HCT116 (cell line): ENCODE measurements around the gene DUS3L. TPM values are rescaled to one million over a fixed set of nuclear protein-coding genes. Genes with fewer than 3 reads are reported as not detected.

Source experiments
- ATAC-seq: fragments of 200-7000 bp; cut with Tn5 transposase; 2 replicates; pipeline ENCODE4 v1.9.1; 2020; ENCODE audit warnings: mild to moderate bottlenecking, moderate library complexity
- BruUV-seq: library from RNA; stranded (reverse); fragments of 400-500 nt; replicated peaks from 2 replicates; lab custom pipeline; 2021; lab: Mats Ljungman, UMichigan
- CTCF ChIA-PET: fragments of 300-600 bp; sonication (Branson Sonifier 250); formaldehyde crosslinking; loops from one replicate; lab custom pipeline; 2021; ENCODE audit warnings: antibody characterized with exemption; lab: Charles Lee
- POLR2A ChIA-PET: fragments of 300-600, 350-600 bp; sonication (Branson Sonifier 250); formaldehyde crosslinking; loops from one replicate; lab custom pipeline; 2021; ENCODE audit warnings: antibody characterized with exemption; lab: Charles Lee
- RAD21 ChIA-PET, 2 experiments: fragments of 300-600 bp; sonication (Branson Sonifier 250); formaldehyde crosslinking; loops; one replicate each; lab custom pipeline; 2023; ENCODE audit warnings: low total read pairs in 2 of 2; ENCODE audit not compliant: uncharacterized antibody in 2 of 2, unreplicated experiment in 2 of 2, low non-redundant PET in 1 of 2; lab: Charles Lee
- DNase-seq: peaks from one replicate; pipeline ENCODE4 v3.0.0-alpha.2; 2010; ENCODE audit warnings: low read depth, low spot score
- H2AFZ ChIP-seq: fragments of 200-600 bp; shearing (Covaris generic), sonication (generic); 2 replicates; pipeline ENCODE4 v1.6.1; 2017; ENCODE audit warnings: low read depth, mixed run types, mixed read lengths, antibody characterized with exemption, low read length; ENCODE audit not compliant: poor library complexity, severe bottlenecking
- H3K27ac ChIP-seq: 2 replicates; pipeline ENCODE4 v1.5.1; 2012; ENCODE audit warnings: low read depth, low read length
- H3K27me3 ChIP-seq: fragments of 200-600 bp; sonication (generic); 2 replicates; pipeline ENCODE4 v1.6.1; 2016; ENCODE audit warnings: mixed run types, low read length, mixed read lengths; ENCODE audit not compliant: insufficient read depth
- H3K36me3 ChIP-seq, 2 experiments: fragments of 200-500 bp in 1 of 2; fragments of 200-600 bp in 1 of 2; sonication (Bioruptor generic) in 1 of 2; sonication (generic) in 1 of 2; 2 replicates each; pipeline versions ENCODE4 v1.5.1 to v1.6.1; 2014 to 2016; ENCODE audit warnings: low read length in 2 of 2, inconsistent platforms in 1 of 2, mixed read lengths in 1 of 2, mixed run types in 1 of 2; ENCODE audit not compliant: insufficient read depth in 2 of 2, control insufficient read depth in 1 of 2
- H3K4me1 ChIP-seq, 2 experiments: fragments of 200-600 bp in 1 of 2; sonication (generic) in 1 of 2; 2 replicates each; pipeline versions ENCODE4 v1.5.1 to v1.6.1; 2012 to 2017; ENCODE audit warnings: low read length in 2 of 2, inconsistent platforms in 1 of 2, mild to moderate bottlenecking in 1 of 2, mixed read lengths in 1 of 2, mixed run types in 1 of 2, moderate library complexity in 1 of 2; ENCODE audit not compliant: insufficient read depth in 2 of 2, control insufficient read depth in 1 of 2
- H3K4me2 ChIP-seq: fragments of 200-600 bp; sonication (generic); 2 replicates; pipeline ENCODE4 v1.6.1; 2017; ENCODE audit warnings: mixed run types, low read length, mixed read lengths
- H3K4me3 ChIP-seq, 2 experiments: fragments of 200-600 bp in 1 of 2; sonication (generic) in 1 of 2; replicated peaks in 1 of 2; 2 replicates each; pipeline ENCODE4 v1.5.1; 2011 to 2016; ENCODE audit warnings: low read length in 2 of 2, control low read depth in 1 of 2, low read depth in 1 of 2, mild to moderate bottlenecking in 1 of 2, mixed read lengths in 1 of 2, mixed run types in 1 of 2
- H3K79me2 ChIP-seq: fragments of 200-600 bp; sonication (generic); 2 replicates; pipeline ENCODE4 v1.6.1; 2017; ENCODE audit warnings: mild to moderate bottlenecking, mixed run types, low read length, moderate library complexity, mixed read lengths; ENCODE audit not compliant: insufficient read depth
- H3K9ac ChIP-seq: fragments of 200-600 bp; sonication (generic); 2 replicates; pipeline ENCODE4 v1.6.1; 2016; ENCODE audit warnings: low read length, mixed read lengths
- H3K9me2 ChIP-seq: fragments of 200-600 bp; sonication (generic), shearing (Covaris generic); 2 replicates; pipeline ENCODE4 v1.6.1; 2017; ENCODE audit warnings: mixed run types, mild to moderate bottlenecking, moderate library complexity; ENCODE audit not compliant: insufficient read depth
- H3K9me3 ChIP-seq, 2 experiments: fragments of 200-500 bp in 1 of 2; fragments of 200-600 bp in 1 of 2; sonication (Bioruptor generic) in 1 of 2; sonication (generic) in 1 of 2; 2 replicates each; pipeline ENCODE4 v1.6.1; 2014 to 2017; ENCODE audit warnings: low read length in 2 of 2, mixed read lengths in 2 of 2, inconsistent platforms in 1 of 2, low read depth in 1 of 2, mild to moderate bottlenecking in 1 of 2, mixed run types in 1 of 2, moderate library complexity in 1 of 2; ENCODE audit not compliant: control insufficient read depth in 1 of 2, insufficient read depth in 1 of 2
- H4K20me1 ChIP-seq: fragments of 200-600 bp; sonication (generic), shearing (Covaris generic); 2 replicates; pipeline ENCODE4 v1.6.1; 2017; ENCODE audit warnings: mixed run types, mild to moderate bottlenecking, moderate library complexity; ENCODE audit not compliant: insufficient read depth
- CBX3 ChIP-seq: IDR thresholded peaks from 2 replicates; pipeline ENCODE4 v1.6.1; 2012; ENCODE audit warnings: low read depth
- CEBPB ChIP-seq: IDR thresholded peaks from 2 replicates; pipeline ENCODE4 v1.6.1; 2012; ENCODE audit warnings: low read depth
- ELF1 ChIP-seq: IDR thresholded peaks from 2 replicates; pipeline ENCODE4 v1.6.1; 2012; ENCODE audit warnings: low read depth, borderline replicate concordance
- EZH2 ChIP-seq: fragments of 200-600 bp; sonication (generic); IDR thresholded peaks from 2 replicates; pipeline ENCODE4 v1.6.1; 2017; ENCODE audit warnings: antibody characterized with exemption, mixed run types
- EZH2phosphoT487 ChIP-seq: fragments of 200-600 bp; IDR thresholded peaks from 2 replicates; pipeline ENCODE4 v1.6.1; 2018; ENCODE audit warnings: antibody characterized with exemption, borderline replicate concordance
- FOSL1 ChIP-seq: IDR thresholded peaks from 2 replicates; pipeline ENCODE4 v1.6.1; 2012; ENCODE audit warnings: low read depth
- POLR2AphosphoS5 ChIP-seq: IDR thresholded peaks from 2 replicates; pipeline ENCODE4 v1.6.1; 2011; ENCODE audit warnings: mild to moderate bottlenecking, low read depth, low read length, moderate library complexity
- SIN3A ChIP-seq: IDR thresholded peaks from 2 replicates; pipeline ENCODE4 v1.6.1; 2012; ENCODE audit warnings: low read depth
- SP1 ChIP-seq: IDR thresholded peaks from 2 replicates; pipeline ENCODE4 v1.6.1; 2012; ENCODE audit warnings: low read depth
- SRF ChIP-seq: IDR thresholded peaks from 2 replicates; pipeline ENCODE4 v1.6.1; 2012; ENCODE audit warnings: low read depth
- TCF7L2 ChIP-seq: IDR thresholded peaks from 2 replicates; pipeline ENCODE4 v1.7.0; 2011; ENCODE audit warnings: borderline replicate concordance, inconsistent platforms; ENCODE audit not compliant: insufficient read depth, insufficient read length; ENCODE audit errors: extremely low read depth
- YY1 ChIP-seq: IDR thresholded peaks from 2 replicates; pipeline ENCODE4 v1.6.1; 2011; ENCODE audit warnings: low read length, low read depth, moderate library complexity, mild to moderate bottlenecking; ENCODE audit not compliant: insufficient replicate concordance; ENCODE audit errors: extremely low read depth
- ZBTB33 ChIP-seq: IDR thresholded peaks from 2 replicates; pipeline ENCODE4 v1.6.1; 2011; ENCODE audit warnings: mild to moderate bottlenecking, low read length, moderate library complexity; ENCODE audit not compliant: insufficient replicate concordance; ENCODE audit errors: extremely low read depth
- ZNF274 ChIP-seq: fragments of 200-500 bp; sonication (Bioruptor generic); IDR thresholded peaks from 2 replicates; pipeline ENCODE4 v1.6.1; 2014; ENCODE audit warnings: mild to moderate bottlenecking, low read depth, low read length, inconsistent platforms
- intact Hi-C: fragments of 100-400 bp; cut with micrococcal nuclease; formaldehyde crosslinking; loops from 2 replicates; pipeline ENCODE4 v1.10.0; 2022
- total RNA-seq: library from RNA; stranded (reverse); gene quantifications from one replicate; pipeline ENCODE4 v1.2.1, GENCODE V29; 2021; ENCODE audit not compliant: unreplicated experiment
- TF ChIP-seq, protein P1 (sequence below): IDR thresholded peaks from 2 replicates; pipeline ENCODE4 v1.6.1; 2012
- TF ChIP-seq, protein P2 (sequence below): IDR thresholded peaks from 2 replicates; pipeline ENCODE4 v1.6.1; 2012

DUS3L gene
- total RNA-seq, 1 experiment from 2014 or later = 78.1 TPM

DNA sequence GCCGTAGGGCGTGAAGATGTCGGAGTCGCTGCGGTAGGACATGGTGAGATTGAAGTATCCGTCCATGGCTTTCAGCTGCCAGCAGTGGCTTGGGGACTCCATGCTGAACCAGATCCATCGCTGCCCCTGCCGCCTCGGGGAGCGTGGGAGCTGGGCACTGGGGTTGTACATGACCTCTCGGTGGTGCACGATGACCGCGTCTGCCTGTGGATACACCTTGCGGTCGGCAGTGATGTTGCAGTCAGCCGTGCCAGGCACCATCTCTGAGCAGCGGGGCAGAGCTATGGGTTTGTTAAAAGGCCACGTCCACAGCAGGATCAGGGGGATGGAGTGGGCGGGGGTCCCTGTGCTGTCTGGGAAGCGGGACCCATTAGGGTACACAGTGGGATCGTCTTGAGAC, 41.1 kb upstream of the DUS3L start:
- Histone ChIP-seq H4K20me1 (no peaks in the 10 kb centered on the region), H3K4me3 (no peak overlapping the region), H3K9me3 (no peaks in the 10 kb centered on the region), H3K27ac (no peak overlapping the region), H3K9ac (no peak overlapping the region), H3K36me3 (no peaks in the 10 kb centered on the region), H3K27me3 (no peaks in the 10 kb centered on the region), H3K9me2 (no peaks in the 10 kb centered on the region), H3K4me1 (peaks cover 8 to 28% of the 10 kb centered on the region in 2 experiments), H3K4me2 (no peak overlapping the region), H3K79me2 (no peaks in the 10 kb centered on the region), H2AFZ (no peak overlapping the region)
- no peak for TF ChIP-seq CEBPB
- TF ChIP-seq ZNF274 = no peak
- no peak for TF ChIP-seq ZBTB33
- TF ChIP-seq TCF7L2 = no peak
- TF ChIP-seq, protein P1, sequence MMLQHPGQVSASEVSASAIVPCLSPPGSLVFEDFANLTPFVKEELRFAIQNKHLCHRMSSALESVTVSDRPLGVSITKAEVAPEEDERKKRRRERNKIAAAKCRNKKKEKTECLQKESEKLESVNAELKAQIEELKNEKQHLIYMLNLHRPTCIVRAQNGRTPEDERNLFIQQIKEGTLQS = no peak
- no peak for TF ChIP-seq SRF
- no peak for TF ChIP-seq FOSL1
- no peak for TF ChIP-seq SIN3A
- no peak for TF ChIP-seq ELF1
- TF ChIP-seq CBX3 = no peak
- TF ChIP-seq SP1 = no peak
- TF ChIP-seq, protein P2, sequence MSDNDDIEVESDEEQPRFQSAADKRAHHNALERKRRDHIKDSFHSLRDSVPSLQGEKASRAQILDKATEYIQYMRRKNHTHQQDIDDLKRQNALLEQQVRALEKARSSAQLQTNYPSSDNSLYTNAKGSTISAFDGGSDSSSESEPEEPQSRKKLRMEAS = no peak
- no peak for TF ChIP-seq EZH2phosphoT487
- TF ChIP-seq EZH2 = no peak
- no peak for TF ChIP-seq YY1
- no peak for TF ChIP-seq POLR2AphosphoS5
- CTCF ChIA-PET = no interaction called here
- no peak for DNase-seq
- POLR2A ChIA-PET = interaction anchor here (1.1 kb wide), 1 partner anchor 142 kb away, joined by 4 read pairs; the partner anchor contains the start of gene RPL36
- RAD21 ChIA-PET = no interaction called here
- no TSS peak for BruUV-seq
- intact Hi-C loops = no loop called here
- ATAC-seq = no peak
